Liver (tissue), 3 donors: ENCODE results near the gene MOK.

Source experiments
- SP1 ChIP-seq: IDR thresholded peaks from 2 replicates; pipeline ENCODE4 v1.6.1; 2018; ENCODE audit warnings: antibody characterized with exemption, mild to moderate bottlenecking
- TF ChIP-seq, protein P1 (sequence below): IDR thresholded peaks from 2 replicates; pipeline ENCODE4 v1.6.1; 2016; ENCODE audit warnings: antibody characterized with exemption, mild to moderate bottlenecking
- TF ChIP-seq, protein P2 (sequence below): fragments of 150-350 bp; IDR thresholded peaks from 2 replicates; pipeline ENCODE4 v1.5.1; 2017; ENCODE audit warnings: improper control_type of control experiment, low read depth, low read length; ENCODE audit not compliant: missing input control
- donor health status: healthy.
- donor health status: healthy.

- TF ChIP-seq, protein P1, sequence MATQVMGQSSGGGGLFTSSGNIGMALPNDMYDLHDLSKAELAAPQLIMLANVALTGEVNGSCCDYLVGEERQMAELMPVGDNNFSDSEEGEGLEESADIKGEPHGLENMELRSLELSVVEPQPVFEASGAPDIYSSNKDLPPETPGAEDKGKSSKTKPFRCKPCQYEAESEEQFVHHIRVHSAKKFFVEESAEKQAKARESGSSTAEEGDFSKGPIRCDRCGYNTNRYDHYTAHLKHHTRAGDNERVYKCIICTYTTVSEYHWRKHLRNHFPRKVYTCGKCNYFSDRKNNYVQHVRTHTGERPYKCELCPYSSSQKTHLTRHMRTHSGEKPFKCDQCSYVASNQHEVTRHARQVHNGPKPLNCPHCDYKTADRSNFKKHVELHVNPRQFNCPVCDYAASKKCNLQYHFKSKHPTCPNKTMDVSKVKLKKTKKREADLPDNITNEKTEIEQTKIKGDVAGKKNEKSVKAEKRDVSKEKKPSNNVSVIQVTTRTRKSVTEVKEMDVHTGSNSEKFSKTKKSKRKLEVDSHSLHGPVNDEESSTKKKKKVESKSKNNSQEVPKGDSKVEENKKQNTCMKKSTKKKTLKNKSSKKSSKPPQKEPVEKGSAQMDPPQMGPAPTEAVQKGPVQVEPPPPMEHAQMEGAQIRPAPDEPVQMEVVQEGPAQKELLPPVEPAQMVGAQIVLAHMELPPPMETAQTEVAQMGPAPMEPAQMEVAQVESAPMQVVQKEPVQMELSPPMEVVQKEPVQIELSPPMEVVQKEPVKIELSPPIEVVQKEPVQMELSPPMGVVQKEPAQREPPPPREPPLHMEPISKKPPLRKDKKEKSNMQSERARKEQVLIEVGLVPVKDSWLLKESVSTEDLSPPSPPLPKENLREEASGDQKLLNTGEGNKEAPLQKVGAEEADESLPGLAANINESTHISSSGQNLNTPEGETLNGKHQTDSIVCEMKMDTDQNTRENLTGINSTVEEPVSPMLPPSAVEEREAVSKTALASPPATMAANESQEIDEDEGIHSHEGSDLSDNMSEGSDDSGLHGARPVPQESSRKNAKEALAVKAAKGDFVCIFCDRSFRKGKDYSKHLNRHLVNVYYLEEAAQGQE, result no peak
- TF ChIP-seq, protein P2, sequence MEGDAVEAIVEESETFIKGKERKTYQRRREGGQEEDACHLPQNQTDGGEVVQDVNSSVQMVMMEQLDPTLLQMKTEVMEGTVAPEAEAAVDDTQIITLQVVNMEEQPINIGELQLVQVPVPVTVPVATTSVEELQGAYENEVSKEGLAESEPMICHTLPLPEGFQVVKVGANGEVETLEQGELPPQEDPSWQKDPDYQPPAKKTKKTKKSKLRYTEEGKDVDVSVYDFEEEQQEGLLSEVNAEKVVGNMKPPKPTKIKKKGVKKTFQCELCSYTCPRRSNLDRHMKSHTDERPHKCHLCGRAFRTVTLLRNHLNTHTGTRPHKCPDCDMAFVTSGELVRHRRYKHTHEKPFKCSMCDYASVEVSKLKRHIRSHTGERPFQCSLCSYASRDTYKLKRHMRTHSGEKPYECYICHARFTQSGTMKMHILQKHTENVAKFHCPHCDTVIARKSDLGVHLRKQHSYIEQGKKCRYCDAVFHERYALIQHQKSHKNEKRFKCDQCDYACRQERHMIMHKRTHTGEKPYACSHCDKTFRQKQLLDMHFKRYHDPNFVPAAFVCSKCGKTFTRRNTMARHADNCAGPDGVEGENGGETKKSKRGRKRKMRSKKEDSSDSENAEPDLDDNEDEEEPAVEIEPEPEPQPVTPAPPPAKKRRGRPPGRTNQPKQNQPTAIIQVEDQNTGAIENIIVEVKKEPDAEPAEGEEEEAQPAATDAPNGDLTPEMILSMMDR, result no peak
- no peak for TF ChIP-seq SP1
These were observed 7.4 kb downstream of the MOK start for GRCh38 chr14:102297436-102298170.
